A673 (cell line): Measurements from ENCODE around the gene NDUFC1. TPM values are rescaled to one million over a fixed set of nuclear protein-coding genes. Genes with fewer than 3 reads are reported as not detected.

Source experiments
- BruUV-seq: library from RNA; stranded (reverse); fragments of 400-500 nt; replicated peaks from 2 replicates; lab custom pipeline; 2021; lab: Mats Ljungman, UMichigan
- CTCF ChIA-PET: fragments of 300-600 bp; sonication (Branson Sonifier 250); formaldehyde crosslinking; loops from one replicate; lab custom pipeline; 2022; ENCODE audit warnings: antibody characterized with exemption; lab: Charles Lee
- POLR2A ChIA-PET: fragments of 300-600 bp; sonication (Branson Sonifier 250); formaldehyde crosslinking; loops from one replicate; lab custom pipeline; 2022; ENCODE audit warnings: antibody characterized with exemption; ENCODE audit not compliant: low non-redundant PET; lab: Charles Lee
- DNase-seq: peaks from one replicate; pipeline ENCODE4 v3.0.0-alpha.2; 2015; ENCODE audit warnings: low spot score
- H3K27ac ChIP-seq: fragments of 200-600 bp; sonication (generic); 2 replicates; pipeline ENCODE4 v1.5.1; 2016; ENCODE audit warnings: mixed run types, low read depth, mild to moderate bottlenecking, mixed read lengths, antibody characterized with exemption, low read length; ENCODE audit not compliant: poor library complexity, severe bottlenecking
- H3K27me3 ChIP-seq: fragments of 200-600 bp; sonication (generic); replicated peaks from 2 replicates; pipeline ENCODE4 v1.6.1; 2017; ENCODE audit warnings: mixed run types, low read depth, mild to moderate bottlenecking, mixed read lengths, antibody characterized with exemption, low read length; ENCODE audit not compliant: insufficient read depth, poor library complexity
- H3K36me3 ChIP-seq: fragments of 200-600 bp; sonication (generic); 2 replicates; pipeline ENCODE4 v1.6.1; 2016; ENCODE audit warnings: mixed run types, mild to moderate bottlenecking, mixed read lengths, antibody characterized with exemption, low read length; ENCODE audit not compliant: insufficient read depth, poor library complexity, severe bottlenecking
- H3K4me1 ChIP-seq: fragments of 200-600 bp; sonication (generic); 2 replicates; pipeline ENCODE4 v1.6.1; 2017; ENCODE audit warnings: mixed run types, mild to moderate bottlenecking, mixed read lengths, antibody characterized with exemption, low read length; ENCODE audit not compliant: insufficient read depth, poor library complexity, severe bottlenecking
- H3K4me3 ChIP-seq: fragments of 200-600 bp; sonication (generic); 2 replicates; pipeline ENCODE4 v1.5.1; 2016; ENCODE audit warnings: low read depth, mixed run types, mild to moderate bottlenecking, mixed read lengths, low read length; ENCODE audit not compliant: poor library complexity, severe bottlenecking
- H3K9me3 ChIP-seq: fragments of 200-600 bp; sonication (generic); 2 replicates; pipeline ENCODE4 v1.6.1; 2016; ENCODE audit warnings: mixed run types, low read depth, mild to moderate bottlenecking, mixed read lengths, antibody characterized with exemption, low read length; ENCODE audit not compliant: poor library complexity, severe bottlenecking
- EZH2 ChIP-seq: fragments of 200-600 bp; sonication (generic); IDR thresholded peaks from 2 replicates; pipeline ENCODE4 v1.6.1; 2017; ENCODE audit warnings: borderline replicate concordance, low read depth, mild to moderate bottlenecking, mixed read lengths, antibody characterized with exemption, low read length; ENCODE audit not compliant: poor library complexity, severe bottlenecking
- intact Hi-C: fragments of 100-400 bp; cut with micrococcal nuclease; formaldehyde crosslinking; loops from one replicate; pipeline ENCODE4 v1.10.0; 2022; ENCODE audit not compliant: unreplicated experiment
- total RNA-seq: library from RNA; stranded (reverse); gene quantifications from 2 replicates; pipeline ENCODE4 v1.2.3, GENCODE V29; 2021
- TF ChIP-seq, protein P1 (sequence below): fragments of 300-800, 200-600 bp; sonication (generic); conservative IDR thresholded peaks from 2 replicates; pipeline ENCODE4 v1.5.1; 2017; ENCODE audit warnings: low read depth, mild to moderate bottlenecking, antibody characterized with exemption, low read length, moderate library complexity, mixed read lengths

The NDUFC1 gene
- total RNA-seq, 1 experiment from 2014 or later = 116 TPM

DNA sequence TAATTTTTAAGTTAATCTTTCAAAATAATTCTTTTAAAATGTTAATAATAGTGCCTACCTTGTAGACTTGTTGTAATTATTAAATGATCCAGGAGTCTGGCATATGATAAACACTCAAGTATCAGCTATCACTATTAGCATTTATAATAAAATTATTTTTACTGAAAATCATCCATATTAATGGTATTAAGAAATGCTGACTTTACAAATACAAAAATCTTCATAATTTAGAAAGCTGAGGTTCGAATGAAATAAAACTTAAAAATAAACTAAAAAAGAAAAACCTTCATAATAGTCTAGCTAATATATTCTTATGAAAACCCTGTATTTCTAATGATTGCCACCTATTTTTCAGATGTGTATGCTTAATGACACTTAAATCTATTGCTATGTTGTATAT lies 27.5 kb downstream of the NDUFC1 start:
- Histone ChIP-seq H3K9me3 (no peaks in the 10 kb centered on the region), H3K4me3 (no peak overlapping the region), H3K36me3 (no peaks in the 10 kb centered on the region), H3K27ac (no peak overlapping the region), H3K27me3 (no peaks in the 10 kb centered on the region), H3K4me1 (no peaks in the 10 kb centered on the region)
- DNase-seq = no peak
- TF ChIP-seq, protein P1, sequence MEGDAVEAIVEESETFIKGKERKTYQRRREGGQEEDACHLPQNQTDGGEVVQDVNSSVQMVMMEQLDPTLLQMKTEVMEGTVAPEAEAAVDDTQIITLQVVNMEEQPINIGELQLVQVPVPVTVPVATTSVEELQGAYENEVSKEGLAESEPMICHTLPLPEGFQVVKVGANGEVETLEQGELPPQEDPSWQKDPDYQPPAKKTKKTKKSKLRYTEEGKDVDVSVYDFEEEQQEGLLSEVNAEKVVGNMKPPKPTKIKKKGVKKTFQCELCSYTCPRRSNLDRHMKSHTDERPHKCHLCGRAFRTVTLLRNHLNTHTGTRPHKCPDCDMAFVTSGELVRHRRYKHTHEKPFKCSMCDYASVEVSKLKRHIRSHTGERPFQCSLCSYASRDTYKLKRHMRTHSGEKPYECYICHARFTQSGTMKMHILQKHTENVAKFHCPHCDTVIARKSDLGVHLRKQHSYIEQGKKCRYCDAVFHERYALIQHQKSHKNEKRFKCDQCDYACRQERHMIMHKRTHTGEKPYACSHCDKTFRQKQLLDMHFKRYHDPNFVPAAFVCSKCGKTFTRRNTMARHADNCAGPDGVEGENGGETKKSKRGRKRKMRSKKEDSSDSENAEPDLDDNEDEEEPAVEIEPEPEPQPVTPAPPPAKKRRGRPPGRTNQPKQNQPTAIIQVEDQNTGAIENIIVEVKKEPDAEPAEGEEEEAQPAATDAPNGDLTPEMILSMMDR = no peak
- TF ChIP-seq EZH2 = no peak
- BruUV-seq = no TSS peak
- ChIA-PET POLR2A (no interaction called here), CTCF (no interaction called here)
- intact Hi-C loops = no loop called here

DNA sequence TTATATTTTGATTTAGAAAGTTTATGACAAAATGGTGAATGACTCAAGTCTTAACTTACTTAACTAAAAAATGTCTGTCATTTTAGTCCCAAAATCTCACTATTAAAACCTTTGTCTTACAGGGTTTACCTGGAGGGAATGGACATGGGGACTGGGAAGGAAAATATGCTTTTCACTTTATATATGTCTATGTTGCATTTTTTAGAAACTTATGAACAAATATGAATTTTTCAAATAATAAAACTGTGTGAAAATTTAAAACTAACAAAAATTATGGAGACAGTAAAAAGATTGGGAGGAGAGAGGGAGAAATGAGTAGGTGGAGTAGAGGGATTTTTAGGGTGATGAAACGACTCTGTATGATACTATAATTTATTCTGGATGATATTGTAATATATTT lies 28.4 kb downstream of the NDUFC1 start:
- no TSS peak for BruUV-seq
- no peaks in the 10 kb centered on the region for H3K9me3 ChIP-seq
- no peak overlapping the region for H3K27ac ChIP-seq
- intact Hi-C loops = no loop called here
- no peak for TF ChIP-seq EZH2
- TF ChIP-seq, protein P1 = no peak
- no peak overlapping the region for H3K4me3 ChIP-seq
- H3K4me1 ChIP-seq = no peaks in the 10 kb centered on the region
- no peak for DNase-seq
- CTCF ChIA-PET = no interaction called here
- H3K27me3 ChIP-seq = no peaks in the 10 kb centered on the region
- no peaks in the 10 kb centered on the region for H3K36me3 ChIP-seq
- POLR2A ChIA-PET = no interaction called here

DNA sequence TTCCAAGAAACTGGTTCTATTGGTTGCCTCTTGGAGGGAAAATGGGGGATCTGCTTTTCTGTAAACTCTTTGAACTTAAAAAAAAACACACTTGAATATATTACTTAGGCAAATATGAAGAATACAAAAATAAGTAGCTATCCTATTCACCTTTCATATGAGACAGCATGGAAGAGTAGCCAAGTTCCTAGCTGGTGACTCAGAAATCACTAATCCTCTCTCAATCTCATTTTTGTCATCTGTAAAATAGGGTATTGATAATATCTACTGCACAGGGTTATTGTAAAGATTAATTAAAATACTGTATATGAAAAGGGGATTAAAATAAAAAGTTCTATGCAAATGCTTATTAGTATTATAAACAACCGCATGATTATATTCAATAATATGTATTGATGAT lies 35.0 kb downstream of the NDUFC1 start:
- intact Hi-C loops = no loop called here

More for the DNA sequence above, 35.0 kb downstream of the NDUFC1 start:
- TF ChIP-seq EZH2 = no peak
- TF ChIP-seq, protein P1 = no peak
- DNase-seq = no peak
- Histone ChIP-seq H3K4me1 (peaks cover 16% of the 10 kb centered on the region), H3K27me3 (no peaks in the 10 kb centered on the region), H3K27ac (no peak overlapping the region), H3K4me3 (no peak overlapping the region), H3K9me3 (no peaks in the 10 kb centered on the region), H3K36me3 (no peaks in the 10 kb centered on the region)
- CTCF ChIA-PET = no interaction called here
- no TSS peak for BruUV-seq
- POLR2A ChIA-PET = no interaction called here
